NT2/D1 (cell line): ENCODE data around the gene TRIM71.
"Not testable (repeated sequence)": the region's sequence is repeated elsewhere in the genome, so short reads cannot be mapped to it uniquely, and the experiment has no call there.

Source experiments
- DNase-seq: peaks from one replicate; pipeline ENCODE4 v3.0.0-alpha.2; 2011; ENCODE audit warnings: low read depth, low spot score
- H3K27me3 ChIP-seq: 2 replicates; pipeline ENCODE4 v1.6.0; 2011; ENCODE audit warnings: mild to moderate bottlenecking; ENCODE audit not compliant: insufficient read length, insufficient read depth
- H3K36me3 ChIP-seq: 2 replicates; pipeline ENCODE4 v1.6.1; 2011; ENCODE audit warnings: mild to moderate bottlenecking, low read length, mixed read lengths; ENCODE audit not compliant: insufficient read depth, insufficient read length
- H3K4me1 ChIP-seq: 2 replicates; pipeline ENCODE4 v1.5.1; 2011; ENCODE audit not compliant: insufficient read depth, insufficient read length
- H3K4me3 ChIP-seq: 2 replicates; pipeline ENCODE4 v1.5.1; 2011; ENCODE audit warnings: low read depth; ENCODE audit not compliant: insufficient read length
- H3K9ac ChIP-seq: 2 replicates; pipeline ENCODE4 v1.6.0; 2011; ENCODE audit warnings: low read depth; ENCODE audit not compliant: insufficient read length
- H3K9me3 ChIP-seq: 2 replicates; pipeline ENCODE4 v1.5.1; 2011; ENCODE audit warnings: mild to moderate bottlenecking, low read length; ENCODE audit not compliant: insufficient read depth
- SUZ12 ChIP-seq: IDR thresholded peaks from 2 replicates; pipeline ENCODE4 v1.6.1; 2011; ENCODE audit not compliant: insufficient read length, insufficient read depth; ENCODE audit errors: extremely low read depth
- YY1 ChIP-seq: IDR thresholded peaks from 2 replicates; pipeline ENCODE4 v1.6.1; 2011; ENCODE audit not compliant: insufficient read length, insufficient read depth
- ZNF274 ChIP-seq: IDR thresholded peaks from 2 replicates; pipeline ENCODE4 v1.6.1; 2011; ENCODE audit warnings: mild to moderate bottlenecking, low read depth, low read length

TRIM71 gene

GRCh38 chr3:32817558-32818228 is at the start of gene TRIM71:
Gene TRIM71, plus strand, starts transcription at chr3:32817997. Its CDS starts 84 bp downstream, at chr3:32818081.
- H3K4me3 ChIP-seq: peak within 1 kb of the TSS; percentile 91
- H3K36me3 ChIP-seq: peaks cover 50% of the 10 kb centered on the region
- peaks cover 3% of the 10 kb centered on the region for H3K4me1 ChIP-seq
- peak within 1 kb of the TSS; percentile 83 for H3K9ac ChIP-seq
- no peaks in the 10 kb centered on the region for H3K27me3 ChIP-seq
- TF ChIP-seq YY1: no peak
- TF ChIP-seq SUZ12: no peak
- no peak for TF ChIP-seq ZNF274
- peaks cover 35% of the 10 kb centered on the region; the same call in 1 of the 2 replicates for H3K9me3 ChIP-seq
- no peak for DNase-seq

GRCh38 chr3:32778389-32778788 is 39.4 kb upstream of the TRIM71 start:
- no peaks in the 10 kb centered on the region for H3K27me3 ChIP-seq
- H3K36me3 ChIP-seq: peaks cover 25% of the 10 kb centered on the region
- H3K4me1 ChIP-seq: peaks cover 5% of the 10 kb centered on the region
- H3K4me3 ChIP-seq: no peak overlapping the region
- no peak overlapping the region for H3K9ac ChIP-seq
- TF ChIP-seq ZNF274 (no peak), YY1 (no peak), SUZ12 (no peak)
- peaks cover 6% of the 10 kb centered on the region; the same call in 1 of the 2 replicates for H3K9me3 ChIP-seq
- DNase-seq: no peak

GRCh38 chr3:32780071-32780734 is 37.6 kb upstream of the TRIM71 start:
- H3K9ac ChIP-seq: peak overlapping the region; percentile 11
- no peak for TF ChIP-seq ZNF274
- no peak for TF ChIP-seq SUZ12
- TF ChIP-seq YY1: no peak
- peaks cover 5% of the 10 kb centered on the region for H3K4me1 ChIP-seq
- DNase-seq: peak; percentile 68
- H3K27me3 ChIP-seq: no peaks in the 10 kb centered on the region
- H3K4me3 ChIP-seq: no peak overlapping the region
- peaks cover 6% of the 10 kb centered on the region; the same call in 1 of the 2 replicates for H3K9me3 ChIP-seq
- H3K36me3 ChIP-seq: peaks cover 9% of the 10 kb centered on the region

- TF ChIP-seq YY1: no peak
- no peak for TF ChIP-seq ZNF274
- TF ChIP-seq SUZ12: no peak
- peaks cover 10% of the 10 kb centered on the region for H3K36me3 ChIP-seq
- H3K27me3 ChIP-seq: no peaks in the 10 kb centered on the region
- H3K4me1 ChIP-seq: peaks cover 5% of the 10 kb centered on the region
- H3K4me3 ChIP-seq: peak overlapping the region; percentile 54
- DNase-seq: peak; percentile 99
- H3K9ac ChIP-seq: peak overlapping the region; percentile 89
- H3K9me3 ChIP-seq: peaks cover 6% of the 10 kb centered on the region; the same call in 1 of the 2 replicates
Measured at GRCh38 chr3:32780735-32781210, 37.0 kb upstream of the TRIM71 start.

- Histone ChIP-seq H3K4me3 (peak overlapping the region; percentile 54), H3K4me1 (peaks cover 5% of the 10 kb centered on the region), H3K9ac (peak overlapping the region; percentile 89), H3K27me3 (no peaks in the 10 kb centered on the region), H3K36me3 (peaks cover 8% of the 10 kb centered on the region), H3K9me3 (peaks cover 6% of the 10 kb centered on the region; the same call in 1 of the 2 replicates)
- DNase-seq: peak; percentile 89
- no peak for TF ChIP-seq SUZ12
- TF ChIP-seq YY1: no peak
- TF ChIP-seq ZNF274: no peak
Measured at GRCh38 chr3:32781211-32781968, 36.4 kb upstream of the TRIM71 start.

GRCh38 chr3:32781969-32782270 is 35.9 kb upstream of the TRIM71 start:
- H3K36me3 ChIP-seq, DNase-seq, H3K4me1 ChIP-seq, H3K9me3 ChIP-seq, H3K27me3 ChIP-seq: not testable (repeated sequence)
- H3K9ac ChIP-seq: peak overlapping the region; percentile 51
- peak overlapping the region; percentile 24 for H3K4me3 ChIP-seq

GRCh38 chr3:32782407-32782806 is 35.4 kb upstream of the TRIM71 start:
- H3K36me3 ChIP-seq: peaks cover 8% of the 10 kb centered on the region
- H3K27me3 ChIP-seq: no peaks in the 10 kb centered on the region
- H3K4me1 ChIP-seq: peaks cover 5% of the 10 kb centered on the region
- H3K4me3 ChIP-seq: peak overlapping the region; percentile 24
- H3K9me3 ChIP-seq: peaks cover 6% of the 10 kb centered on the region; the same call in 1 of the 2 replicates
- no peak for TF ChIP-seq SUZ12
- no peak for TF ChIP-seq ZNF274
- no peak for TF ChIP-seq YY1
- DNase-seq: no peak
- H3K9ac ChIP-seq: peak overlapping the region; percentile 51
